Measurements from ENCODE around the gene DCTN1.

GRCh38 chr2:74383254-74383653, 3.1 kb upstream of the DCTN1 start:
- TF ChIP-seq CTCF (IDR thresholded peaks at IDR 0.05) (no peak), EZH2phosphoT487 (IDR thresholded peaks at IDR 0.05; ENCODE audit: borderline replicate concordance, low read depth) (no peak), RAD21 (IDR thresholded peaks at IDR 0.05; ENCODE audit: low read length) (no peak), TAF1 (IDR thresholded peaks at IDR 0.05; ENCODE audit: borderline replicate concordance, low read depth, low read length) (no peak), ELF1 (IDR thresholded peaks at IDR 0.05) (no peak), REST (IDR thresholded peaks at IDR 0.05; ENCODE audit: low read depth, low read length) (no peak), TCF12 (IDR thresholded peaks at IDR 0.05) (no peak), POLR2AphosphoS5 (IDR thresholded peaks at IDR 0.05; ENCODE audit: low read depth, low read length) (no peak), GABPA (IDR thresholded peaks at IDR 0.05; ENCODE audit: low read depth) (no peak), EP300 (IDR thresholded peaks at IDR 0.05; ENCODE audit: borderline replicate concordance in 1 of 2, low read depth in 1 of 2, low read length in 1 of 2) (no peak), IRF3 (IDR thresholded peaks at IDR 0.05; ENCODE audit: low read depth, low read length) (no peak), USF2 (IDR thresholded peaks at IDR 0.05; ENCODE audit: borderline replicate concordance, low read depth, low read length) (no peak), JUND (IDR thresholded peaks at IDR 0.05) (no peak), PBX3 (IDR thresholded peaks at IDR 0.05) (no peak)
